UCSD-AML1 (cell line): Measurements from ENCODE around the gene PDCD1LG2.
"Not testable (repeated sequence)": the region's sequence is repeated elsewhere in the genome, so short reads cannot be mapped to it uniquely, and the experiment has no call there.

Experiments
- DNase-seq: peaks from one replicate; lab custom pipeline; 2025; ENCODE audit not compliant: unreplicated experiment; lab: John Stamatoyannopoulos, UW

Gene PDCD1LG2

DNA sequence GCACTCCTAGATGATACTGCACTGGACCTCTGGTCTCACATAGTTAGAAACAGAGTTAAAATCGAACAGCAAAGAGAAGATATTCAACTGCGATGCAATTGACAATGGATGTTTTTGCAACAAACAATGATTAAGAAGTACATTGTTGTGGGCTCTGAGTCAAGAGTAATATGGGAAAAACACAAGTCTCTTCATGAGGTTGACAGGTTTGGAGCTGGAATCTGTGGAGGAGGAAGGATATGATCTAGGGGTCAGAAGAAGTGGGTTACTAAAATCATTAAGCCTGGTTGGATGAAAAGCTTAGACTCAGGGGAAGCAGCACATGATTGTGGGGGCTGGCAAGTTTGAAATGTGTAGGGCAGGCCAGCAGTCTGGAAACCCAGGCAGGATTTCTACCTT, 53.1 kb downstream of the PDCD1LG2 start:
- DNase-seq, result no peak

DNA sequence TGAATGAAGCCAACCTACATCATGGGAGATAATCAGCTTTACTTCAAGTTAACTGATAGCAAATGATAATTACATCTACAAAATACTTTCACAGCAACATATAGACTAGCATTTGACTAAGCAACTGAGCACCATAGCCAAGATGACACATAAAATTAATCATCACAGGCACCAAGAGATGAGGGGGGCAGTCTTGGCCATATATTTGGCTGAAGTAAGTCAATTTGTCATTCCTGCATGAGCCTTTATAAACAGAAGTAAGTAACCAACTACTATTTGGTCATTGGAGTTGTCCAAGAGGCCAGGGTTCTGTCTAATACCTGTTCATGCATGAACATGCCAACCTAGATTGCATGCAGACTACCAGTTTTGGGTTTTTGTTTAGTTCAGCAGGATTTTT, 53.6 kb downstream of the PDCD1LG2 start:
- no peak for DNase-seq

DNA sequence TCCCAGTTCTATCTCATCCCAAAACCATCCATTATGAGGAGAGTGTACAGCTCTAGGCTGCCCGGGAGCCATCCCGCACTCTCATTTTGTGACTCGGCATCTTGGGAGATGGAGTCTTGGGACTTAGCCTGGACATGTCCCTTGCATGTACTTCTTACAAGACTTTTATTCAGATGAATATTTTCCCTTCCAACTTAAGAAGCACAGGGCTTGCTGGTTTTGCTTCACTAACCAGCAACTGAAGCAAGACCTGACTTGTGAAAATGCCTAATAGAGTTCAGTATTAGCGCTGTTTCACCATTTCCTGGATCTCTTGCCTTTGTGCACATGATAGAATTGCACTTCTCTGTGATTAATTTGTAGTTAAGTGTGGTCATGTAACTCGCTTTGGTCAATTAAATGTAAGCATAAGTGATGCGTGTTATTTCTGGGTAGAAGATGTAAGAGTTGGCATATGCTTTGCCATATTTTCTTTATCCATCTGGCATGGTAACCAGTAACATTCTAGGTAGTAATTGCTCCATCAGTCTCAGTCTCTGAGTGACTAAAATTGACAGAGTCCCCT, 55.8 kb downstream of the PDCD1LG2 start:
- no peak for DNase-seq

DNA sequence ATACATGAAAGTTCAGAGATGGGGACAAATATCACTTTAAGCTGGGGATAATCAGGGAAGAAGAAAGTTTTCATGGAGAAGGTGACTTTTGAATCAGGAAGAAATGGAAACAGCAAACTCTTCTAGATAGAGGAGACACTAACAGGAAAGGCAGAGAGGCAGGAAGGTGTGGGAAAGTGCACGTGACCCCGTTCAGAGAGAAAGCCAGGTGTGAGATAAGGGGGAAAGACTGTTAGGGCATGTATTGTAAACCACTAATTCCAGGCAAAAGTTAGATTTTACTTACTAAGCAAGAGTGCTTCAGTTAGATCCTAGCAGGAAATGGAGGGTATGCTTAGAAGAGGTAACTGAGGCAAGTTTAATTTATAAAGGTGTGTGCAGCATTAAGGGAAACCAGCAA, 58.5 kb downstream of the PDCD1LG2 start:
- no peak for DNase-seq

DNA sequence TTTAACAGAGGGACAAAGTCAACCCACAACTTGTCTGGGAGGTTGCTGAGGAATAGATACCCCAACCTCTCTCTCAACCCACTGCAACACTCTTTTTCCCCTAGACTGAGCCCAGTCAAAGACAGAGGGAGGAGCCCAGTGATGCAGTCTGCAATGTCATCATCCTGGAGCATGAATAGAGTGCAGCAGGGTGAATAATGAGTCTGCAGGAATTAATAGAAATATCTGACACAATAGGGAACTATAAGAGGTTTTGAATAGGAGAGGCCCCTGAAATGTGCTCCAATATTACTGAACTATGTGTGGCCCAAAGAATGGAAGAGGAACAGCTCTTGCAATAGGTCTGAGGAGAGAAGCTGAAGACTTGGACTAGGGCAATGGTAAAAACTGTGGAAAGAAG, 59.1 kb downstream of the PDCD1LG2 start:
- peak; percentile 14 for DNase-seq

DNA sequence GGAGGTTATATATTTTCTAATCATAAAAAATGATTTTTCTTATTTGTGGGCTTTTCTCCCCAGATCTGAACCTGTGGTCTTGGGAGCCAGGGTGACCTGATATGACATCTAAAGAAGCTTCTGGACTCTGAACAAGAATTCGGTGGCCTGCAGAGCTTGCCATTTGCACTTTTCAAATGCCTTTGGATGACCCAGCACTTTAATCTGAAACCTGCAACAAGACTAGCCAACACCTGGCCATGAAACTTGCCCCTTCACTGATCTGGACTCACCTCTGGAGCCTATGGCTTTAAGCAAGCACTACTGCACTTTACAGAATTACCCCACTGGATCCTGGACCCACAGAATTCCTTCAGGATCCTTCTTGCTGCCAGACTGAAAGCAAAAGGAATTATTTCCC, 59.6 kb downstream of the PDCD1LG2 start:
- DNase-seq, result no peak

DNA sequence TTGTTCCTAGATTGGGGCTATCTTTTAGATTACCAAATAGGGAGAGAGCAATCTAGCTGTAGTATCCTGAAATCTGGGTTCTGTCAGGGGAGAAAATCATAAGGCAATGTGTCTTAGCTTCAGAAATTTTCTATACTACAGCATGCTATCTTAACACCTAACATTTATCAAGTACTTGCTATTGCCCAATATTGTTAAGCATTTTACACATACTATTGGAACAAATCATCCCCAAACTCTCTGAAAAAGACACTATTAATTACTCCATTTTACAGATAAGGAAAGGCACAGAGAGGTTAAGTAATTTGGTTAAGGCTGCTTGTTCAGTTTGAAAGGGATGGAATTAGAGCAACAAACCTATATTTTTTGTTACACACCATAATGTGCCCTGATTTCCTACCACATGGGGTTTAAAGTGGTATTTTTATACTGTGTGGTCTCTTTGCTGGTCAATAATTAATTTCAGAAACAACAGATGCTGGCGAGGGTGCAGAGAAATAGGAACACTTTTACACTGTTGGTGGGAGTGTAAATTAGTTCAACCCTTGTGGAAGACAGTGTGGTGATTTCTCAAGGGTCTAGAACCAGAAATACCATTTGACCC, 61.4 kb downstream of the PDCD1LG2 start:
- DNase-seq, result no peak

DNA sequence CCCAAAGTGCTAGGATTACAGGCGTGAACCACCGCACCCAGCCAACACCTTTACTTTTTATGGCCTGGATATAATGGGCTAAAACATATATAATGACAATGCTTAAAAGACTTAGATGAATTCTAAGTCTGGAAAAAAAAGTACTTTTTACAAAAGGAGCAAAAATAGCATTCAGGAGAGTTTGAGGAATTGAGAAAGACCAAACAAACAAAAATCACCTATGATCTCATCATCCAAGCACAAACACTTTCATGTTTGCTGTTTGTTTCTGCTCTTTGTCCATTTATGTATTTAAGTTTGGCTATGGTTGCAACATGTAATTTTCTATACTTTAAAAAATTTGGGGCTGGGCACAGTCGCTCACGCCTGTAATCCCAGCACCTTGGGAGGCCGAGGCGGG, 63.8 kb downstream of the PDCD1LG2 start:
- no peak for DNase-seq

DNA sequence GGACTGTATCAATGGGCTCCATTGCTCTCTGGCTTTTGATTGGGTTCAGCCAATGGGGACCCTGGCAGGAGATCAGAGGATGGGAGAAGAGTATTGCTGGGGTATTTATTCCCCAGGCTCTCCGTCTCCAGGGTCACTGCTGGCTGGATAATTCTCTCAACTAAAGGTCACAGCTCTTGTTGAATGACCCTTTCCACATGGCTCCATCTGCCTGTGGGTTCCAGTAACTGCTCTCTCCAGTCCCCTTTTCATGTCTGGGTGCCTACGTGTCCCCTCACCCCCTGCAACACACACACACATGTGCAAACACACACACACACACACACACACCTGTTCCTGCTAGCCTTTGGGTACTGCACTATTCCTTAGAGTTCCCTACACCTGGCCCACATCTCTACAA, 64.7 kb downstream of the PDCD1LG2 start:
- DNase-seq, result peak; percentile 24

DNA sequence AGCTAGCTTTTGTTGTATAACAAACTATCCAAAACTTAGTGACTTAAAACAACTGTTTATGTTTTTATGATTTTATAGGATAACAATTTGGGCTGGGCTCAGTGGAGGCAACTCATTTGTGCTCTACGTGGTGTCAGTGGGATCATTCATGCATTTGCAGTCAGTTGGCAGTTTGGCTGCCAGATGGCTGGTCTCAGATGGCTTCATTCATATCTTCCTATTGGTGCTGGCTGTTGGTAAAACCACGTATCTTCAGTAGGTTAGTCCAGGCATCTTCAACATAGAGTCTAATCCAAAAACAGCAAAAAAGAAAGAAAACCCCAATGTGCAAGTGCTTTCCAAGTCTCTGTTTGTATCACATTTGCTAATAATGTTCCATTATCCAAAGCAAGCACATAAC, 66.9 kb downstream of the PDCD1LG2 start:
- no peak for DNase-seq

DNA sequence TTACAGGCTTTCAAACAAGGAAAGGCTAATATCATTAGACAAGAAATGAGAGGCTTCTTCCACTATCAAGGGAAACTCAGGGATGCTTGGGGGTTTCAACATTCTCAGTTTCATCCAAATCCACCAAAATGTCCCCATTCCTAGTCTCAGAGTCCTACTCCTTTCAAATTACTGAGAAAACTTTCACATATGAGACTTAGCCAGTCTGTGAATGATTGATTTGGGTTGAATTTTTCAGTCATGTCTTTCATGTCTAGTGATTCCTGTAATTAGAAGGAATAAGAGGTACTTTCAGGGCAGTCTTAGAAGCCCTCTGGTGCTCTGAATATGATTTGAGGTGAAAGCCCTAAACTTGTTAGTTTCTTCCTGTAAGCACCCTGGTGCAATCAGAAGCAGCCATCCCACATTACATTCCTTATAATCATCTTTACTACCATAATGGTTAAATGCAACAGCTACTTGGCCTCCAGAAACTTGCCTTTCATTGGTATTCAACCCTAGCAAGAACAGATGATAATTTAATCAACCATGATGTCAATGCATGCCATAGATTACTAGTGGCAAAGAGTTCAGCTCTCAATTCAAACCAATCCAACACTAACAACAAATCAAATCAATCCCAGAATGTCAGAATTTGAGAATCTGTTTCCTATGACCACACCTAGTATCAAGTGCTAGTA, 67.8 kb downstream of the PDCD1LG2 start:
- DNase-seq, result no peak

DNA sequence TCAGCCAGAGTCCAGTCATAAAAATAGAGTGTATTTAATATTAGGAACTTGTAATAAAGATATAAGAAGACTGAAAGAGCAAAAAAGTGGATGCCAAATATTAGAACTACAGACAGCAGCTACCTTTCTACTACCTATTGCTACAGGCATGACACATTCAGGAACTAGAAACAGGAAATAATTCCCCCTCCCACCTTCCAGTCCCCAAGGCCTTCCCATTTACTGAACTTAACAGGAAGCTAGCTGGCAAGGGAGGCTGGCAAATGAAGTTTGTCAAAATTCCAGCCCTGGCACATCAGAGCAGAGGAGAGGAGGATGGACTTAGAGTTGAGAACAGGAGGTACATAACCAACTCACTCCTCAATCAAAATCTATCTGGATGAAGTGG, 68.4 kb downstream of the PDCD1LG2 start:
- DNase-seq, result no peak

DNA sequence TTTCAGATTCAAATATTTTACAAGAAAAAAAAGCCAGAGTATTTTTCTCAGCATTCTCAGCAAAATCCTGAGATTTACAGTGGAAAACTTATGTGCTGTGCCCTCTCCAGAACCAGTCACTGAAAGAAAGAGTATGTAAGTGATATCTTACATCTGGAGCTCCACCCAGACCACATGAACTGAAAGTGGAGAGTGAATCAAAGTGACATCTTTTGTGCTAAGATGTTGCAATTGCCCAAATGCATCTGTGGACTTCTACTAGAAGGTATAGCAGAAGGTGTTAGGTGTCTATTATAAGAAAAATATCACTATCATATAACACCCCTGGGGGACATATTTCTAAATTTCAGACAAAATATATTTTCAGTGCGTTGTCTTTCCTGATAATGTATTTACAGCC, 69.5 kb downstream of the PDCD1LG2 start:
- DNase-seq, result no peak

DNA sequence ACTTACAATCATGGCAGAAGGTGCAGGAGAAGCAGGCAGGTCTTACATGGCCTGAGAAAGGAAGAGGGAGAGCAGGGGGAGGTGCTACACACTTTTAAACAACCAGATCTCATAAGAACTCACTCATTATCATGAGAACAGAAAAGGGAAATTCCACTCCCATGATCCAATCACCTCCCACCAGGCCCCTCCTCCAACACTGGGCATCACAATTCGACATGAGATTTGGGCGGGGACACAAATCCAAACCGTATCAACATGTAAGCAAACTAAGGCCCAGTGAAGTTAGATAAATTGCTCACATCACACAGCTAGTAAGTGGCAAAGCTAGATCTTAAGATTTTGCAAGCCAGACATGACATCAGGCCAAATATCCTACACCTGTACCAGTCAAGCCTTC, 70.3 kb downstream of the PDCD1LG2 start:
- no peak for DNase-seq

DNA sequence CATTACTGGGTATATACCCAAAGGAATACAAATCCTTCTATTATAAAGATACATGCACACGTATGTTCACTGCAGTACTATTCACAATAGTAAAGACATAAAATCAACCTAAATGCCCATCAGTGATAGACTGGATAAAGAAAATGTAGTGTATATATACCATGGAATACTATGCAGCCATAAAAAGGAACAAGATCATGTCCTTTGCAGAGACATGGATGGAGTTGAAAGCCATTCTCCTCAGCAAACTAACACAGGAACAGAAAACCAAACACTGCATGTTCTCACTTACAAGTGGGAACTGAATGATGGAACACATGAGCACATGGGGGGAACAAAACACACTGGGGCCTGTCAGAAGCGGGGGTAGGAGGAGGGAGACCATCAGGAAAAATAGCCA, 71.4 kb downstream of the PDCD1LG2 start:
- not testable (repeated sequence) for DNase-seq

DNA sequence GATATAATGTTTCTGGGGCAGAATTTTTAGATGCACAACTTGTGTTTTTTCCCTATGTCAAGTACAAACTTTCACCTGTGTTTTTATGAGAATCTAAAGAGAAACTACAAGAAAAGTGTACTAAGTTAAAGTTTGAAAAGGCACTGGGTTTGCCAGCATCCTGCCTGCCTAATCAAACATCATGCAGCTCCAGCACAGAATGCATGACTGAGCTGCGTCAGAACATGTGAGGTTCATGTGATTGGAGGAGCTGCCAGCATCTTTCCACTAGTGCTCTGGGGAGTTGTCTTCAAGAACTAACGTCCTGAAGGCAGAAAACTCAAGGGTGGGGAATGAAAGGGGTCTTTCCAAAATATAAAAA, 72.5 kb downstream of the PDCD1LG2 start:
- no peak for DNase-seq

DNA sequence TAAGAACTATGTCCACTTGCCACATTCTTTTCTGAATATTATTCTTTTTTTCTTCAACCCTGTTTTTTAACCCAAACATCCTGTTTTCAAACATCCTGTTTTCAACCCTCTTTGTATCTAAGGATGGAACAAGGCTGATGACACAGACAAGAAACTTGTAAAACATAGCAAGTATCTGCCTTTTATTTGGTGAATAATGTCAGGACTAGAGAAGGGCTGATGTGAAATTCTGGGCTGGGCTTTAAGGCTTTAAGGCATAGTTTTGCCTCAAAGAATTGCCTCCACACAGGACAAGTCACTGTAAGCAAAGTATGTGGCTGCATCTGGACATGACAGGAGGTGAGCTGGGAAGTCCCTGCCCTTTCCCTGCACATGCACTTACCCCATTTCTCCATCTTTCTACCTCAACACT, 76.1 kb downstream of the PDCD1LG2 start:
- no peak for DNase-seq

DNA sequence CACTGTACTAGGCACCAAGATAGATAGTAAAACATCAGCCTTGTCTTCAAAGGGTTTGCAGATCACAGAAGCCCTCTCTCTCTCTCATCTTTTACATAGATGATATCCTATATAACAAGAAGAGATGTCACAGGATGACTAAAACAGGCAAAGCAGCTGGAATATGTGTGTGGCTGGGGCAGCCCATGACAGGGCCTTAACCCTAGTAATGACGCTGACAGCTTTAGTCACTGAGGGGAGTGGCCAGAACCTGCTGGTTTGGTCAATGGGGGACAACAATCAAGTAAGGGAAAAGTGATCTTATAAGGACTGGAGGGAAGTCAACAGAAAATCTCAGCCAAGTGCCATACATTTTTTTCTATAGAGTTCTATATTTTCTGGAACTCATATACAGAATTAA, 76.7 kb downstream of the PDCD1LG2 start:
- DNase-seq, result no peak

DNA sequence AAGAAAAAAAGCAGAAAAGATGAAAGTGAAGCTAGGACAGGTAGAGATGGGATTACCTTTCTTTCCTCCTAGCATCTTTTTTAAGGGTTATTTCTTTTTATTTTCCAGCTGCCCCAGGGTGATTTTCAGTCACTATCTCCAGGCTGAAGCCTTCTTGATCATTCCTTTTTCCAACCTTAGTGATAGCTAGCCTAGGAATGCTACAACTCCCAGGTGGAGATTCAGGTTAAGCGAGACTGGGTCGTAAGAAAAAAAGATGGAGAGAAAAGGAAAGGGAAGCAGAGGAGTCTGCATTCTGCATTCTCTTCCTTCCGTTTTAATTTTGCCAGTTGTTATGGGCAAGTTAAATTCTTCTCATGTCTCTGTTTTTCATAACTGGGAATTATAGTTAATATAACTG, 81.9 kb downstream of the PDCD1LG2 start:
- no peak for DNase-seq

DNA sequence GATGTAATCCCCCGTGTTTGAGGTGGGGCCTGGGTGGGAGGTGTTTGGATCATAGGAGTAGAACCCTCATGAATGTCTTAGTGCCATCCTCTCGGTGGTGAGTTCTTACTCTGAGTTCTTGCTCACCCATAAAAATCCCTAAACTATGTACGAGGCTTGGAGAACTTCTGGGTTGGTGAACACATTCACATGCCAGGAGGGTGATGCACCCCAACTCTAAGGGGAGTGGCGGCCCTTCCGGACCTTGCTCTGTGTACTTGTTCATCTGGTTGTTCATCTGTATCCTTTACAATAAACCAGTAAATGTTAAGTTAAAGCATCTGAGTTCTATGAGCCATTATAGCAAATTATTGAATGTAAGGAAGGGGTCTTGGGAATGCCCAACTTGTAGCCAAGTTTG, 82.6 kb downstream of the PDCD1LG2 start:
- DNase-seq, result no peak

DNA sequence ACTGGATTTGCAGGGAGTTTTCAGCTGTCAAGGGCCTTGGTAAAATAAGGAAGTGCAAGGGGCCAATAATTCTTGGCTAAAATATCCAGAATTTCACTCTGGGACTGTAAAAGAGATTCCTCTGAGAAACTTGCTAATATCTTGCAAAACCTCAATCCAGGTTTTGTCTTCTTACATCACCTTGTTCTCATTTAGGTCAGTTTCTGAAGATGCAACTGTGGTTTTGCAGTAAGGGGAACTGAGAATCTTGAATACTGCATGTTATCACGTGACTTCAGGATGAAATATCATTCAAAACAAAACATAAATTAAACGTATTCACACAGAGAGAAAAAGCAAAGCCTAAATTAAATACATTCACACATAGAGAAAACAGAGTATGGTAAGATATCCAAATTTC, 83.6 kb downstream of the PDCD1LG2 start:
- no peak for DNase-seq

DNA sequence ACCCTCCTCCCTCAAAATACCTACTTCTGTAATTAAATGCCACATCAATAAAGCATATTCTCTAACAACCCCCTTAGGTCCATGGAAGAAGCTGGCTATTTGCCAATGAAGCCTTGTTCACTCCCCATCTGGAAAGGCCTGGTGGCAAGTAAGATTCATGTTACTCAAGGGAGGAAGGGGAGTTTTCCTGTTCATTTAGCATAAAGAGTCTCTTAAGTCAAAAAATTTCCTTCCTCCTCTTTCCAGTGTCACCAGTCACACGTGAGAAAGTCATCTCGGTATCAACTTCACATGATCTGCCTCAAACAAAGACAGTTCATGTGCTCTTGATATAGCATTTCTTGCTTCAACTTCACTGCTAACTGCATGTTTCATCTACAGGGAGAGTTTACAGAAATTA, 85.8 kb downstream of the PDCD1LG2 start:
- DNase-seq, result no peak
